ENCODE data around the gene RSF1.
"Not testable (repeated sequence)": the region's sequence is repeated elsewhere in the genome, so short reads cannot be mapped to it uniquely, and the experiment has no call there.

The RSF1 gene

GRCh38 chr11:77820565-77821348 is at the start of gene RSF1, which contains the start of gene AAMDC:
TSS of gene RSF1 (minus strand) at chr11:77820722. CDS start at chr11:77820714, 8 bp downstream.
TSS of gene AAMDC (plus strand) at chr11:77821144. CDS start at chr11:77842497, 21,353 bp downstream.
- DNase-seq = peak; percentile 97

- no peak for DNase-seq
These were observed 48.2 kb upstream of the RSF1 start for GRCh38 chr11:77868744-77869143.

- no peak for DNase-seq
These were observed 45.8 kb upstream of the RSF1 start for GRCh38 chr11:77866336-77866735.

- no peak for DNase-seq
These were observed 45.3 kb upstream of the RSF1 start for GRCh38 chr11:77865805-77866204.

GRCh38 chr11:77861444-77861843 is 40.9 kb upstream of the RSF1 start:
- not testable (repeated sequence) for DNase-seq

GRCh38 chr11:77857906-77858457 is 37.5 kb upstream of the RSF1 start:
- not testable (repeated sequence) for DNase-seq

- DNase-seq = no peak
These were observed 34.3 kb upstream of the RSF1 start for GRCh38 chr11:77854838-77855237.

- no peak for DNase-seq
These were observed 31.0 kb upstream of the RSF1 start for GRCh38 chr11:77851503-77851902.

GRCh38 chr11:77843700-77844099 is 23.2 kb upstream of the RSF1 start:
- not testable (repeated sequence) for DNase-seq

- DNase-seq = no peak
These were observed 22.1 kb upstream of the RSF1 start for GRCh38 chr11:77842441-77843121.

- DNase-seq = no peak
These were observed 12.8 kb upstream of the RSF1 start for GRCh38 chr11:77833302-77833701.

GRCh38 chr11:77828926-77829325 is 8.4 kb upstream of the RSF1 start:
- DNase-seq = no peak

GRCh38 chr11:77823775-77824174 is 3.3 kb upstream of the RSF1 start:
- no peak for DNase-seq

- not testable (repeated sequence) for DNase-seq
These were observed 1.6 kb upstream of the RSF1 start for GRCh38 chr11:77822126-77822525.

- DNase-seq = no peak
These were observed 878 bp upstream of the RSF1 start for GRCh38 chr11:77821349-77821851.

GRCh38 chr11:77819921-77820564 is 479 bp downstream of the RSF1 start:
- DNase-seq = peak; percentile 26

GRCh38 chr11:77819411-77819920 is 1.1 kb downstream of the RSF1 start:
- DNase-seq = peak; percentile 89

- DNase-seq = no peak
These were observed 5.1 kb downstream of the RSF1 start for GRCh38 chr11:77815459-77815858.

GRCh38 chr11:77814848-77815247 is 5.7 kb downstream of the RSF1 start:
- DNase-seq = no peak

- DNase-seq = no peak
These were observed 7.3 kb downstream of the RSF1 start for GRCh38 chr11:77813256-77813655.

- no peak for DNase-seq
These were observed 13.5 kb downstream of the RSF1 start for GRCh38 chr11:77806993-77807392.

- DNase-seq = no peak
These were observed 14.1 kb downstream of the RSF1 start for GRCh38 chr11:77806415-77806814.

- no peak for DNase-seq
These were observed 19.0 kb downstream of the RSF1 start for GRCh38 chr11:77801477-77801876.

Measured in activated CD4-positive, alpha-beta T cell treated with anti-CD3 and anti-CD28 coated beads, Interleukin-2, amount 50 U/mL, for 16 hours (primary cell).